ENCODE results near the gene CRY2.
"Not testable (repeated sequence)": the region's sequence is repeated elsewhere in the genome, so short reads cannot be mapped to it uniquely, and the experiment has no call there.

The CRY2 gene

GRCh38 chr11:45905095-45905494, 57.8 kb downstream of the CRY2 start:
- no peak for DNase-seq
- no peak overlapping the region for H3K4me2 ChIP-seq (ENCODE audit: low read length)
- H2BK5ac ChIP-seq (ENCODE audit: low read depth, low read length, poor library complexity) = no peak overlapping the region
- peaks cover 7% of the 10 kb centered on the region for H3K27me3 ChIP-seq (ENCODE audit: insufficient read depth, low read length)
- peaks cover 5% of the 10 kb centered on the region for H3K79me1 ChIP-seq (ENCODE audit: low read length)
- peaks cover 12 to 17% of the 10 kb centered on the region in 2 experiments for H3K36me3 ChIP-seq (ENCODE audit: control insufficient read depth in 1 of 2, insufficient read depth in 2 of 2, low read length in 2 of 2)
- H3K18ac ChIP-seq (ENCODE audit: low read length) = no peak overlapping the region
- no peak overlapping the region for H2AK5ac ChIP-seq (ENCODE audit: low read length)
- no peak overlapping the region for H2BK120ac ChIP-seq (ENCODE audit: insufficient read depth, low read length, poor library complexity)
- H2BK12ac ChIP-seq (ENCODE audit: low read length) = no peak overlapping the region
- no peak overlapping the region for H4K8ac ChIP-seq (ENCODE audit: low read depth, low read length)
- H3K9ac ChIP-seq (ENCODE audit: low read length) = no peak overlapping the region
- H3K79me2 ChIP-seq (ENCODE audit: control insufficient read depth, insufficient read depth, low read length, poor library complexity) = no peaks in the 10 kb centered on the region
- H3K9me3 ChIP-seq (ENCODE audit: insufficient read depth, low read depth, low read length) = no peaks in the 10 kb centered on the region
- H3K27ac ChIP-seq (ENCODE audit: low read depth, low read length) = no peak overlapping the region
- no CpG with 5 or more reads among the region's 19 CpGs for WGBS (ENCODE audit: extremely low coverage, insufficient coverage, insufficient read length)
- H3K23ac ChIP-seq (ENCODE audit: low read length) = no peak overlapping the region
- H2AFZ ChIP-seq (ENCODE audit: insufficient read depth, low read length, poor library complexity) = no peak overlapping the region
- no peak overlapping the region for H4K12ac ChIP-seq (ENCODE audit: low read depth, low read length)
- no peak overlapping the region for H3K14ac ChIP-seq (ENCODE audit: low read length)
- no peak overlapping the region for H3K4ac ChIP-seq (ENCODE audit: low read depth, low read length)
- H3K4me1 ChIP-seq (ENCODE audit: control insufficient read depth in 1 of 2, insufficient read depth in 2 of 2, low read length in 2 of 2) = peaks cover 15 to 20% of the 10 kb centered on the region in 2 experiments
- no peak overlapping the region for H3K4me3 ChIP-seq (ENCODE audit: low read depth, low read length)
- no peak overlapping the region for H4K91ac ChIP-seq (ENCODE audit: low read depth, low read length)

GRCh38 chr11:45905576-45905975, 58.3 kb downstream of the CRY2 start:
- no CpG with 5 or more reads among the region's 6 CpGs for WGBS (ENCODE audit: extremely low coverage, insufficient coverage, insufficient read length)
- not testable (repeated sequence) for H3K4me3 ChIP-seq (ENCODE audit: low read depth, low read length); H2AFZ ChIP-seq (ENCODE audit: insufficient read depth, low read length, poor library complexity); DNase-seq; H3K79me1 ChIP-seq (ENCODE audit: low read length); H3K14ac ChIP-seq (ENCODE audit: low read length); H2BK5ac ChIP-seq (ENCODE audit: low read depth, low read length, poor library complexity); H3K27ac ChIP-seq (ENCODE audit: low read depth, low read length); H3K23ac ChIP-seq (ENCODE audit: low read length); H2BK12ac ChIP-seq (ENCODE audit: low read length); H3K4ac ChIP-seq (ENCODE audit: low read depth, low read length); H3K79me2 ChIP-seq (ENCODE audit: control insufficient read depth, insufficient read depth, low read length, poor library complexity); H4K8ac ChIP-seq (ENCODE audit: low read depth, low read length); H4K12ac ChIP-seq (ENCODE audit: low read depth, low read length); H4K91ac ChIP-seq (ENCODE audit: low read depth, low read length); H3K4me2 ChIP-seq (ENCODE audit: low read length); H2BK120ac ChIP-seq (ENCODE audit: insufficient read depth, low read length, poor library complexity); H2AK5ac ChIP-seq (ENCODE audit: low read length); H3K9ac ChIP-seq (ENCODE audit: low read length); H3K9me3 ChIP-seq (ENCODE audit: insufficient read depth, low read depth, low read length); H3K18ac ChIP-seq (ENCODE audit: low read length); H3K27me3 ChIP-seq (ENCODE audit: insufficient read depth, low read length)
- peaks cover 15 to 18% of the 10 kb centered on the region in 2 experiments for H3K4me1 ChIP-seq (ENCODE audit: control insufficient read depth in 1 of 2, insufficient read depth in 2 of 2, low read length in 2 of 2)
- peaks cover 16 to 22% of the 10 kb centered on the region in 2 experiments for H3K36me3 ChIP-seq (ENCODE audit: control insufficient read depth in 1 of 2, insufficient read depth in 2 of 2, low read length in 2 of 2)

- Histone ChIP-seq H3K79me1 (ENCODE audit: low read length) (peaks cover 5% of the 10 kb centered on the region), H2BK120ac (ENCODE audit: insufficient read depth, low read length, poor library complexity) (no peak overlapping the region), H3K4me1 (ENCODE audit: control insufficient read depth in 1 of 2, insufficient read depth in 2 of 2, low read length in 2 of 2) (peaks cover 15 to 16% of the 10 kb centered on the region in 2 experiments), H4K12ac (ENCODE audit: low read depth, low read length) (no peak overlapping the region), H3K18ac (ENCODE audit: low read length) (no peak overlapping the region), H3K14ac (ENCODE audit: low read length) (no peak overlapping the region), H3K4me2 (ENCODE audit: low read length) (no peak overlapping the region), H3K27me3 (ENCODE audit: insufficient read depth, low read length) (no peaks in the 10 kb centered on the region), H3K79me2 (ENCODE audit: control insufficient read depth, insufficient read depth, low read length, poor library complexity) (no peaks in the 10 kb centered on the region), H2AK5ac (ENCODE audit: low read length) (no peak overlapping the region), H2AFZ (ENCODE audit: insufficient read depth, low read length, poor library complexity) (no peak overlapping the region), H3K9ac (ENCODE audit: low read length) (no peak overlapping the region), H3K36me3 (ENCODE audit: control insufficient read depth in 1 of 2, insufficient read depth in 2 of 2, low read length in 2 of 2) (peaks cover 22 to 28% of the 10 kb centered on the region in 2 experiments), H2BK12ac (ENCODE audit: low read length) (no peak overlapping the region), H4K8ac (ENCODE audit: low read depth, low read length) (no peak overlapping the region), H4K91ac (ENCODE audit: low read depth, low read length) (no peak overlapping the region), H3K9me3 (ENCODE audit: insufficient read depth, low read depth, low read length) (no peaks in the 10 kb centered on the region), H3K4me3 (ENCODE audit: low read depth, low read length) (no peak overlapping the region), H3K27ac (ENCODE audit: low read depth, low read length) (no peak overlapping the region), H2BK5ac (ENCODE audit: low read depth, low read length, poor library complexity) (no peak overlapping the region), H3K23ac (ENCODE audit: low read length) (no peak overlapping the region), H3K4ac (ENCODE audit: low read depth, low read length) (no peak overlapping the region)
- no CpG with 5 or more reads among the region's 19 CpGs for WGBS (ENCODE audit: extremely low coverage, insufficient coverage, insufficient read length)
- DNase-seq = peak; percentile 48 to 53
These were observed 58.9 kb downstream of the CRY2 start for GRCh38 chr11:45906096-45906682.

GRCh38 chr11:45906965-45907611, 59.8 kb downstream of the CRY2 start, which contains the start of gene FREY1:
FREY1 (minus strand) TSS chr11:45907271; CDS start chr11:45907245, 26 bp downstream.
- H3K18ac ChIP-seq (ENCODE audit: low read length) = no peak within 1 kb of the TSS
- H3K4me1 ChIP-seq (ENCODE audit: control insufficient read depth in 1 of 2, insufficient read depth in 2 of 2, low read length in 2 of 2) = peaks cover 15 to 16% of the 10 kb centered on the region in 2 experiments
- H3K4ac ChIP-seq (ENCODE audit: low read depth, low read length) = no peak within 1 kb of the TSS
- H3K4me3 ChIP-seq (ENCODE audit: low read depth, low read length) = no peak within 1 kb of the TSS
- H3K14ac ChIP-seq (ENCODE audit: low read length) = peak within 1 kb of the TSS; percentile 25
- no peak within 1 kb of the TSS for H3K23ac ChIP-seq (ENCODE audit: low read length)
- peaks cover 1% of the 10 kb centered on the region for H3K9me3 ChIP-seq (ENCODE audit: insufficient read depth, low read depth, low read length)
- H3K36me3 ChIP-seq (ENCODE audit: control insufficient read depth in 1 of 2, insufficient read depth in 2 of 2, low read length in 2 of 2) = peaks cover 27 to 32% of the 10 kb centered on the region in 2 experiments
- no peak within 1 kb of the TSS for H3K4me2 ChIP-seq (ENCODE audit: low read length)
- no peak within 1 kb of the TSS for H4K12ac ChIP-seq (ENCODE audit: low read depth, low read length)
- H2AK5ac ChIP-seq (ENCODE audit: low read length) = no peak within 1 kb of the TSS
- no peak within 1 kb of the TSS for H3K9ac ChIP-seq (ENCODE audit: low read length)
- no peak within 1 kb of the TSS for H4K91ac ChIP-seq (ENCODE audit: low read depth, low read length)
- H3K79me1 ChIP-seq (ENCODE audit: low read length) = peaks cover 5% of the 10 kb centered on the region
- peak within 1 kb of the TSS; percentile 14 for H2BK120ac ChIP-seq (ENCODE audit: insufficient read depth, low read length, poor library complexity)
- no peak within 1 kb of the TSS for H3K27ac ChIP-seq (ENCODE audit: low read depth, low read length)
- H2BK12ac ChIP-seq (ENCODE audit: low read length) = no peak within 1 kb of the TSS
- peak; percentile 97 to 99 for DNase-seq
- no peak within 1 kb of the TSS for H4K8ac ChIP-seq (ENCODE audit: low read depth, low read length)
- no CpG with 5 or more reads among the region's 18 CpGs for WGBS (ENCODE audit: extremely low coverage, insufficient coverage, insufficient read length)
- H3K27me3 ChIP-seq (ENCODE audit: insufficient read depth, low read length) = no peaks in the 10 kb centered on the region
- H2AFZ ChIP-seq (ENCODE audit: insufficient read depth, low read length, poor library complexity) = no peak within 1 kb of the TSS
- no peak within 1 kb of the TSS for H2BK5ac ChIP-seq (ENCODE audit: low read depth, low read length, poor library complexity)
- no peaks in the 10 kb centered on the region for H3K79me2 ChIP-seq (ENCODE audit: control insufficient read depth, insufficient read depth, low read length, poor library complexity)
